GM03348 (cell line): ENCODE results near the gene STAT4.
A peak's percentile ranks its signal among the peaks of the same experiment; 100 is the strongest.

Experiments used
- DNase-seq: peaks from one replicate; pipeline ENCODE4 v3.0.0; 2012; ENCODE audit warnings: low spot score

Gene STAT4

GRCh38 chr2:190994148-190994547 lies 156.6 kb downstream of the STAT4 start:
- DNase-seq, result no peak

GRCh38 chr2:190993292-190993643 lies 157.5 kb downstream of the STAT4 start:
- no peak for DNase-seq

GRCh38 chr2:190990132-190990531 lies 160.7 kb downstream of the STAT4 start:
- no peak for DNase-seq

- DNase-seq, result no peak
Measured at GRCh38 chr2:190988910-190989309, 161.9 kb downstream of the STAT4 start.

GRCh38 chr2:190987938-190988337 lies 162.9 kb downstream of the STAT4 start:
- no peak for DNase-seq

GRCh38 chr2:190987116-190987515 lies 163.7 kb downstream of the STAT4 start:
- no peak for DNase-seq

- DNase-seq, result no peak
Measured at GRCh38 chr2:190986221-190986953, 164.4 kb downstream of the STAT4 start.

- DNase-seq, result peak; percentile 74
Measured at GRCh38 chr2:190984595-190984994, 166.2 kb downstream of the STAT4 start.

GRCh38 chr2:190982262-190983034 lies 168.3 kb downstream of the STAT4 start:
- no peak for DNase-seq

- DNase-seq, result no peak
Measured at GRCh38 chr2:190981733-190982132, 169.1 kb downstream of the STAT4 start.

GRCh38 chr2:190981333-190981732 lies 169.5 kb downstream of the STAT4 start:
- DNase-seq, result no peak

GRCh38 chr2:190980630-190981209 lies 170.1 kb downstream of the STAT4 start:
- DNase-seq, result no peak

- no peak for DNase-seq
Measured at GRCh38 chr2:190979906-190980629, 170.7 kb downstream of the STAT4 start.
